HCT116 (cell line): Measurements from ENCODE around the gene MBD5.

Source experiments
- CEBPB ChIP-seq: IDR thresholded peaks from 2 replicates; pipeline ENCODE4 v1.6.1; 2012; ENCODE audit warnings: low read depth
- ELF1 ChIP-seq: IDR thresholded peaks from 2 replicates; pipeline ENCODE4 v1.6.1; 2012; ENCODE audit warnings: low read depth, borderline replicate concordance
- EZH2 ChIP-seq: fragments of 200-600 bp; sonication (generic); IDR thresholded peaks from 2 replicates; pipeline ENCODE4 v1.6.1; 2017; ENCODE audit warnings: antibody characterized with exemption, mixed run types
- EZH2phosphoT487 ChIP-seq: fragments of 200-600 bp; IDR thresholded peaks from 2 replicates; pipeline ENCODE4 v1.6.1; 2018; ENCODE audit warnings: antibody characterized with exemption, borderline replicate concordance
- POLR2A ChIP-seq: IDR thresholded peaks from 2 replicates; pipeline ENCODE4 v1.7.0; 2011; ENCODE audit warnings: borderline replicate concordance; ENCODE audit not compliant: insufficient read depth, insufficient read length; ENCODE audit errors: extremely low read depth
- POLR2AphosphoS5 ChIP-seq: IDR thresholded peaks from 2 replicates; pipeline ENCODE4 v1.6.1; 2011; ENCODE audit warnings: mild to moderate bottlenecking, low read depth, low read length, moderate library complexity
- SIN3A ChIP-seq: IDR thresholded peaks from 2 replicates; pipeline ENCODE4 v1.6.1; 2012; ENCODE audit warnings: low read depth
- TF ChIP-seq, protein P1 (sequence below), 3 experiments: fragments of 200-600 bp in 1 of 3; sonication (generic) in 1 of 3; IDR thresholded peaks in 2 of 3; conservative IDR thresholded peaks in 1 of 3; 2 replicates each; pipeline ENCODE4 v1.5.1; 2012 to 2017; ENCODE audit warnings: low read depth in 2 of 3, low read length in 2 of 3, antibody characterized with exemption in 1 of 3, borderline replicate concordance in 1 of 3, control low read depth in 1 of 3, mild to moderate bottlenecking in 1 of 3, mixed read lengths in 1 of 3, mixed run types in 1 of 3, moderate library complexity in 1 of 3; ENCODE audit not compliant: insufficient read depth in 1 of 3
- TF ChIP-seq, protein P2 (sequence below): IDR thresholded peaks from 2 replicates; pipeline ENCODE4 v1.6.1; 2012
- TF ChIP-seq, protein P3 (sequence below): IDR thresholded peaks from 2 replicates; pipeline ENCODE4 v1.6.1; 2011; ENCODE audit warnings: mild to moderate bottlenecking, low read length, moderate library complexity; ENCODE audit not compliant: insufficient replicate concordance; ENCODE audit errors: extremely low read depth

DNA sequence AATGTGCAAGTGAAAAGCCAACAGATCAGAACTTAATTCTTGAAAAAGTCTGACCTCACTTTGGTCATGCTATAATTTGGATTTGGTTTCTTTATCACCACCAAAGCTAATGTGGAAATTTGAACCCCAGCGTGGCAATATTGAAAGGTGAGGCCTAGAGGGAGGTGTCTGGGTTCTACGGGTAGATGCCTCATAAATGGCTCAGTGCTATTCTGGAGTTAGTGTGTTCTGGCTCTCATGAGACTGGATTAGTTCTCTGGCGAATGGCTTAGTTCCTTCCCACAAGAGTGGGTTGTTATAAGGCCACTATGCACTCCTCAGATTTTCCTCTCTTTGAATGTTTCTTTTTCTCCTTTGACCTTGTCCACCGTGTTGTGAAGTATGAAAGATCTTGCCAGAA lies 22.7 kb upstream of the MBD5 start:
- TF ChIP-seq, protein P1, sequence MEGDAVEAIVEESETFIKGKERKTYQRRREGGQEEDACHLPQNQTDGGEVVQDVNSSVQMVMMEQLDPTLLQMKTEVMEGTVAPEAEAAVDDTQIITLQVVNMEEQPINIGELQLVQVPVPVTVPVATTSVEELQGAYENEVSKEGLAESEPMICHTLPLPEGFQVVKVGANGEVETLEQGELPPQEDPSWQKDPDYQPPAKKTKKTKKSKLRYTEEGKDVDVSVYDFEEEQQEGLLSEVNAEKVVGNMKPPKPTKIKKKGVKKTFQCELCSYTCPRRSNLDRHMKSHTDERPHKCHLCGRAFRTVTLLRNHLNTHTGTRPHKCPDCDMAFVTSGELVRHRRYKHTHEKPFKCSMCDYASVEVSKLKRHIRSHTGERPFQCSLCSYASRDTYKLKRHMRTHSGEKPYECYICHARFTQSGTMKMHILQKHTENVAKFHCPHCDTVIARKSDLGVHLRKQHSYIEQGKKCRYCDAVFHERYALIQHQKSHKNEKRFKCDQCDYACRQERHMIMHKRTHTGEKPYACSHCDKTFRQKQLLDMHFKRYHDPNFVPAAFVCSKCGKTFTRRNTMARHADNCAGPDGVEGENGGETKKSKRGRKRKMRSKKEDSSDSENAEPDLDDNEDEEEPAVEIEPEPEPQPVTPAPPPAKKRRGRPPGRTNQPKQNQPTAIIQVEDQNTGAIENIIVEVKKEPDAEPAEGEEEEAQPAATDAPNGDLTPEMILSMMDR (IDR thresholded peaks at IDR 0.05 in 2 of 3, conservative IDR thresholded peaks at IDR 0.05 in 1 of 3; ENCODE audit: borderline replicate concordance in 1 of 3, insufficient read depth in 1 of 3, low read depth in 2 of 3, low read length in 2 of 3): no peak
- TF ChIP-seq, protein P2, sequence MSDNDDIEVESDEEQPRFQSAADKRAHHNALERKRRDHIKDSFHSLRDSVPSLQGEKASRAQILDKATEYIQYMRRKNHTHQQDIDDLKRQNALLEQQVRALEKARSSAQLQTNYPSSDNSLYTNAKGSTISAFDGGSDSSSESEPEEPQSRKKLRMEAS: no peak
- TF ChIP-seq EZH2: no peak
- no peak for TF ChIP-seq ELF1
- TF ChIP-seq POLR2A: no peak
- TF ChIP-seq, protein P3, sequence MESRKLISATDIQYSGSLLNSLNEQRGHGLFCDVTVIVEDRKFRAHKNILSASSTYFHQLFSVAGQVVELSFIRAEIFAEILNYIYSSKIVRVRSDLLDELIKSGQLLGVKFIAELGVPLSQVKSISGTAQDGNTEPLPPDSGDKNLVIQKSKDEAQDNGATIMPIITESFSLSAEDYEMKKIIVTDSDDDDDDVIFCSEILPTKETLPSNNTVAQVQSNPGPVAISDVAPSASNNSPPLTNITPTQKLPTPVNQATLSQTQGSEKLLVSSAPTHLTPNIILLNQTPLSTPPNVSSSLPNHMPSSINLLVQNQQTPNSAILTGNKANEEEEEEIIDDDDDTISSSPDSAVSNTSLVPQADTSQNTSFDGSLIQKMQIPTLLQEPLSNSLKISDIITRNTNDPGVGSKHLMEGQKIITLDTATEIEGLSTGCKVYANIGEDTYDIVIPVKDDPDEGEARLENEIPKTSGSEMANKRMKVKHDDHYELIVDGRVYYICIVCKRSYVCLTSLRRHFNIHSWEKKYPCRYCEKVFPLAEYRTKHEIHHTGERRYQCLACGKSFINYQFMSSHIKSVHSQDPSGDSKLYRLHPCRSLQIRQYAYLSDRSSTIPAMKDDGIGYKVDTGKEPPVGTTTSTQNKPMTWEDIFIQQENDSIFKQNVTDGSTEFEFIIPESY: no peak
- TF ChIP-seq CEBPB: no peak
- TF ChIP-seq SIN3A: no peak
- no peak for TF ChIP-seq POLR2AphosphoS5
- TF ChIP-seq EZH2phosphoT487: no peak
